NT2/D1 (cell line): Measurements from ENCODE around the gene MEF2B.

ENCODE experiments used
- SUZ12 ChIP-seq: IDR thresholded peaks from 2 replicates; pipeline ENCODE4 v1.6.1; 2011; ENCODE audit not compliant: insufficient read length, insufficient read depth; ENCODE audit errors: extremely low read depth
- ZNF274 ChIP-seq: IDR thresholded peaks from 2 replicates; pipeline ENCODE4 v1.6.1; 2011; ENCODE audit warnings: mild to moderate bottlenecking, low read depth, low read length

DNA sequence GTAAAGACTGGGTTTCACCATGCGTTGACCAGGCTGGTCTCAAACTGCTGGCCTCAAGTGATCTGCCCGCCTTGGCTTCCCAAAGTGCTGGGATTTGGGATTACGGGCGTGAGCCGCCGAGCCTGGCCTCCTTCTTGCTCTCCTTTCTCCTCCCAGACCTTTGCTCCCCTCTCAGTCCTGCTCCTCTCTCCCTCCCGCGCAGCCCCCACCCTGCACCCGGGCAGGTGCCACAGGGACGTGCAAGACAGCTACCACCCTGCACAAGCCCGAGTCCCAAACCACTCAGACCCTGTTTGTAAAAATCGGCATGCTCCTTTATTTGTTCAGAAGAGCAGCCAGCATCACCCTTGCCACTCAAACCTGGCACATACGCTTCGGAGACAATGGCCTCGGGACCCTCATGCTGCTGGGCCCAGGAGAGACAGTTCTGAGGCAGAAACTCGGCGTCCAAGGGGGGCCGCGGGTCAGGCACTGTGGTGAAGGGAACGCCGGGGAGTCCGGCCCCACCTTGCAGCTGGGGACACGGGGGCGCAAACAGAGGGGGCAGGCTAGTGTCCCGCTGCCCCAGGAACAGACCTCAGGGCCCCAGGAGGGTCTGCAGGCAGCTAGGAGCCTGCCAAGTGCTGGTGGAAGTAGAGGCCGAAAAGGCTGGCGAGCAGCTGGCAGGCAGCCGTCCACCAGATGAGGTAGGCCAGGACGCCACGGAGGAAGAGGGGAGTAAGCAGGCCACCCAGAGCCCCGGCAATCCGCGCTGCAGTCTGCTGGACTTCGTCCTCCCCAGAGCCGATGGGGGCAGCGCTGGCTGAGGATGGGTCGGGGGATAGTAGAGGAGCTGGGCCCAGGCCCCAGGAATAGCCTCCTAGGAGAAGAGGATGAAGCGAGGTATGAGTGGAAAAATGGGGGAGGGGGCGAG is 50.5 kb downstream of the MEF2B start:
- TF ChIP-seq ZNF274 (no peak), SUZ12 (no peak)
